Adrenal gland (tissue), 12 donors: ENCODE data around the gene PMCH. TPM values are rescaled to one million over a fixed set of nuclear protein-coding genes. Genes with fewer than 3 reads are reported as not detected.
"Not testable (repeated sequence)": the region's sequence is repeated elsewhere in the genome, so short reads cannot be mapped to it uniquely, and the experiment has no call there.

Experiments used
- DNase-seq, 7 donors: peaks; one replicate each; pipeline ENCODE4 v3.0.0-alpha.2; 2019 to 2020
- H3K27ac ChIP-seq, 5 donors: fragments of 200-600 bp; sonication (generic) in 4 of 5; 1 replicate in 3 of 5; 2 replicates in 2 of 5; pipeline versions ENCODE4 v1.5.1 to v1.8.0; 2016 to 2020; ENCODE audit warnings: mild to moderate bottlenecking in 1 of 5
- H3K27me3 ChIP-seq: fragments of 200-600 bp; 2 replicates; pipeline ENCODE4 v1.8.0; 2021
- H3K36me3 ChIP-seq, 2 donors: fragments of 200-600 bp; replicated peaks in 1 of 2; 1 replicate in 1 of 2; 2 replicates in 1 of 2; pipeline versions ENCODE4 v1.5.1 to v1.8.0; 2018 to 2022
- H3K4me1 ChIP-seq, 2 donors: fragments of 200-600 bp; replicated peaks in 1 of 2; 1 replicate in 1 of 2; 2 replicates in 1 of 2; pipeline versions ENCODE4 v1.5.1 to v1.8.0; 2018 to 2021
- H3K4me3 ChIP-seq, 4 donors: fragments of 200-600 bp; sonication (generic) in 3 of 4; one replicate each; pipeline ENCODE4 v1.5.1; 2016 to 2018
- H3K9me3 ChIP-seq, 3 donors: fragments of 200-600 bp; sonication (generic) in 1 of 3; replicated peaks in 1 of 3; 1 replicate in 2 of 3; 2 replicates in 1 of 3; pipeline versions ENCODE4 v1.5.1 to v1.8.0; 2016 to 2021
- POLR2A ChIP-seq, 2 donors: fragments of 450-650 bp; IDR thresholded peaks; one replicate each; pipeline ENCODE4 v1.6.1; 2017; ENCODE audit warnings: antibody characterized with exemption in 2 of 2, mild to moderate bottlenecking in 2 of 2, moderate library complexity in 1 of 2
- whole genome bisulfite sequencing, 4 donors: extraction: QIAGEN DNeasy Blood & Tissue Kit in 2 of 4; methylation state at CpG; one replicate each; pipeline versions ENCODE4 v1.1.5 to v1.1.7; 2013 to 2017; 5-methylcytosine and 5-hydroxymethylcytosine counted together
- intact Hi-C, 2 donors: fragments of 100-400 bp; cut with DNase I; formaldehyde crosslinking; loops; one replicate each; pipeline versions ENCODE4 v1.14.1 to v1.15.0; 2022 to 2023
- polyA plus RNA-seq, 3 donors: library from polyadenylated mRNA; stranded (reverse); fragments of 200-250 nt in 2 of 3; fragments of 350-450 nt in 1 of 3; fragmentation: Illumina TruSeq in 1 of 3; extraction: RNeasy Lipid Tissue Mini Kit (QIAGEN cat#74804) in 1 of 3; gene quantifications; one replicate each; pipeline ENCODE4 v1.2.3, GENCODE V29; 2013 to 2014
- total RNA-seq, 9 donors: library from RNA; depleted of rRNA in 4 of 9; stranded (reverse); fragments of >200 nt in 4 of 9; fragments of 120-200 nt in 1 of 9; fragmentation: NEBNext Ultra II Directional in 1 of 9; extraction: Animal tissue kit (Norgen Biotek cat#: 25700) in 1 of 9; gene quantifications; one replicate each; pipeline versions ENCODE4 v1.1.0 to v1.2.4, GENCODE V29; 2013 to 2023
- TF ChIP-seq, protein P1 (sequence below), 6 experiments: fragments of 450-650 bp in 4 of 6; fragments of 200-600 bp in 2 of 6; sonication (generic) in 1 of 6; IDR thresholded peaks; 1 replicate in 5 of 6; 2 replicates in 1 of 6; pipeline versions ENCODE4 v1.5.1 to v1.8.0; 2016 to 2021; ENCODE audit warnings: antibody characterized with exemption in 6 of 6, mild to moderate bottlenecking in 2 of 6, moderate library complexity in 1 of 6
- donor health status: healthy with polysubstance abuse.
- donor health status: Bipolar disorder and iron deficiency.
- donor health status: DM: yes; HTN: yes; CAD: no.
- donor health status: DM: no; HTN: no; CAD: no.
- donor health status: DM: no; HTN: no; CAD: no.
- donor health status: DM: yes; HTN: yes; CAD: no.

Gene PMCH
- total and polyA plus RNA-seq, 12 donors: not detected

DNA sequence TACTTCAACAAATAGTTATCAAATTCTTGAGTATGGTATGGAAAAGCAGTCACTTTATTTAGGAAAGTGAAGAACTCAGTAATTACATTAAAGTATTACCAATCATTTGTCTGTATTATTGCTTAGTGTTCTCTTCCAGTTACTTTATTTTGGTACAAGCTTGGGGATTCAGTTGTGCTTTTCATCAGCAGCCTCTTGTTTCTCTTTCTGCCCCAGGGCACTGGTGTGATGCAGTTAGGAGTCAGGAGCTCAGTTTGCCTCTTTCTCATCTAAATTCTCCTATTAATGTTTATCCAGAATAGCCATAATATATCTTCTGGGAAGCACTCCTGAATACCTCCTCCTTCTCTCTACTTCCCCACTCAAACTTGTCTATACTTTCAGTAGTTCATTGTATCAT is 25.7 kb downstream of the PMCH start:
- intact Hi-C loops: no loop called here
- no peak for TF ChIP-seq POLR2A (IDR thresholded peaks at IDR 0.05)
- TF ChIP-seq, protein P1, sequence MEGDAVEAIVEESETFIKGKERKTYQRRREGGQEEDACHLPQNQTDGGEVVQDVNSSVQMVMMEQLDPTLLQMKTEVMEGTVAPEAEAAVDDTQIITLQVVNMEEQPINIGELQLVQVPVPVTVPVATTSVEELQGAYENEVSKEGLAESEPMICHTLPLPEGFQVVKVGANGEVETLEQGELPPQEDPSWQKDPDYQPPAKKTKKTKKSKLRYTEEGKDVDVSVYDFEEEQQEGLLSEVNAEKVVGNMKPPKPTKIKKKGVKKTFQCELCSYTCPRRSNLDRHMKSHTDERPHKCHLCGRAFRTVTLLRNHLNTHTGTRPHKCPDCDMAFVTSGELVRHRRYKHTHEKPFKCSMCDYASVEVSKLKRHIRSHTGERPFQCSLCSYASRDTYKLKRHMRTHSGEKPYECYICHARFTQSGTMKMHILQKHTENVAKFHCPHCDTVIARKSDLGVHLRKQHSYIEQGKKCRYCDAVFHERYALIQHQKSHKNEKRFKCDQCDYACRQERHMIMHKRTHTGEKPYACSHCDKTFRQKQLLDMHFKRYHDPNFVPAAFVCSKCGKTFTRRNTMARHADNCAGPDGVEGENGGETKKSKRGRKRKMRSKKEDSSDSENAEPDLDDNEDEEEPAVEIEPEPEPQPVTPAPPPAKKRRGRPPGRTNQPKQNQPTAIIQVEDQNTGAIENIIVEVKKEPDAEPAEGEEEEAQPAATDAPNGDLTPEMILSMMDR (IDR thresholded peaks at IDR 0.05): no peak
- DNase-seq: no peak
- H3K27me3 ChIP-seq: no peaks in the 10 kb centered on the region
- no peaks in the 10 kb centered on the region for H3K4me1 ChIP-seq
- no peak overlapping the region for H3K4me3 ChIP-seq
- no peaks in the 10 kb centered on the region for H3K36me3 ChIP-seq
- no peak overlapping the region for H3K27ac ChIP-seq
- H3K9me3 ChIP-seq: no peaks in the 10 kb centered on the region

DNA sequence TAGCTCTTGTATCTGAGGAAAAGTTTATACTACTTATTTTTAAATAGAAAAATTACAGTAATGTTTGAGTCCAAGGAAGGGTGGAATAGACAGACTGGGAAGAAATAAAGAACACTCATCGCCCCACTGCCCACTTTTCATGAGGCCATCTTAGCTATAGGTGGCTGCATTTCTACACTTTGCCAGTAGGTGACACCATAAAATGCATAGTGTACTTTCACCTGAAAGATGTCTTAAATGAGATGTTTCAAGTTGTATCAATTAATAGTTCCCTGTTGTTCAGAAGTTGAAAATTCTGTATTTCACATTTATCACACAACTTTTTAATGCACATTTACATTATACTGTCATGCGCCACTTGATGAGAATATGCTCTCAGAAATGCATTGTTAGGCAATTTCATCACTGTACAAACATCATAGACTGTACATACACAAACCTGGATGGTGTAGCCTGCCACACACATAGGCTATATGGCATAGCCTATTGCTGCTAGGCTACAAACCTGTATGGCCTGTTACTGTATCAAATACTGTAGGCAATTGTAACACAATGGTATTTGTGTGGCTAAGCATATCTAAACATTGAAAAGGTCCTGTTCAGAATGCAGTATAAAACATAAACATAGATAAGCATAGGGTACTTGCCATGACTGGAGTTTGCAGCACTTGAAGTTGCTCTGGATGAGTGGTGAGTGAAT is 27.6 kb downstream of the PMCH start:
- TF ChIP-seq, protein P1 (IDR thresholded peaks at IDR 0.05): peak; percentile 28 to 65 (median 48)
- TF ChIP-seq POLR2A (IDR thresholded peaks at IDR 0.05): no peak
- Histone ChIP-seq H3K36me3 (no peaks in the 10 kb centered on the region), H3K27ac (no peak overlapping the region), H3K9me3 (no peaks in the 10 kb centered on the region), H3K27me3 (no peaks in the 10 kb centered on the region), H3K4me3 (no peak overlapping the region), H3K4me1 (no peaks in the 10 kb centered on the region)
- WGBS, 4 donors: 93 to 98% (median 95%) methylated on average over 2 of the region's 2 CpGs
- intact Hi-C loops: no loop called here
- DNase-seq: peak in 2 of 7 donors; percentile 7 to 8

DNA sequence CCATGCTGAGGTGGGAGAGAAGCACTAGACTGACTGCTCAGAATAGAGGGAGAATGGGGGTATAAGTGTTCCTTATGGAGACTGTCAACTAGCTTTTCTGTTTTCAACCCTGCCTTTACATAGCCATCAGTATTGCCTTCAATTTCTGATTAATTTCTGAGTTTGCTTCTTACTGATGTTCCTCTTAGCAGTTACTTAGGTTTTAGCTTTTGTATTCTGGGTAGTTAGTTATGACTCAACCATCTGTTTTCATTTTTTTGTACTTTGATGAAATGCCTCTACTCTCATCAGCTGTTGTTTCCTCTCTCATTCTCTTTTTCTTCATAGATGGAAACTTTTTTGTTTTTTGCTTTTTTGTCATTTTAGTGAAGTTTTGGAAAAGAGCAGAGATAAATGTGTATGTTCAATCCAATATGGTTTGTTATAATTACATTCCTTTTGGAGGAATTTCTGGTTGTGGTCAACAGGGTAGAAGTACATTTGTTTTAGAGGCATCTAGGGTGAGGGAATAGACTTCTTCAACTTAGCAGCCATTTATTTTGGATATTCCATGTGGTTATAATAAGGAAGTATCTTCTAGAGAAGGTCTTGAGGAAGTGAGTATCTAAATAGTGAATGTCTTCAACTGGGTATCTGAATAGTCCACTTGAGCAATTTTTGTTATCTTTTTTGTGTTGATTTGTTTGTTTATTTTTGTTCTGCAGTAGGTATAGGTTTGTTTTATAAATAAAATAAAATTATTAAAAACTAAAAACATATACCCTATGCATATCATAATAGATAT is 29.6 kb downstream of the PMCH start:
- DNase-seq: no peak
- Histone ChIP-seq H3K4me1 (no peaks in the 10 kb centered on the region), H3K4me3 (no peak overlapping the region), H3K27me3 (no peaks in the 10 kb centered on the region), H3K36me3 (no peaks in the 10 kb centered on the region), H3K9me3 (no peaks in the 10 kb centered on the region), H3K27ac (no peak overlapping the region)
- intact Hi-C loops: no loop called here
- TF ChIP-seq POLR2A (IDR thresholded peaks at IDR 0.05): no peak
- TF ChIP-seq, protein P1 (IDR thresholded peaks at IDR 0.05): no peak

DNA sequence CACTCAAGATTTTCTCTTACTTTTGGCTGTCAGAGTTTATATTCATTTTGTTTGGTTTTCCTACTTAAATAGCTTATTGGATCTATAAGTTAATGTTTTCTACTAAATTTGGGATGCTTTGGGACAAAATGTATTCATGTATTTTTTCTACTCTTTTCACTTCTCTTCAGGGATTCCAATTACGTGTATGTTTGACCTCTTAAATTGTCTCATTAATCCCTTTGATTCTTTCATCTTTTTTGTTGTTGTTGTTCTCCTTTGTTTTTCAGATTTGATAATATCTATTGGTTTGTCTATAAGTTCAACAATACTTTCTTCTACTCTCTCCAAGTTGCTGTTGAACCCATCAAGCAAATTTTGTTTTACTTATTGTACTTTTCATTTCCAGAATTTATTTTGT is 34.2 kb downstream of the PMCH start:
- H3K4me3 ChIP-seq: no peak overlapping the region
- no peaks in the 10 kb centered on the region for H3K36me3 ChIP-seq
- intact Hi-C loops: no loop called here
- DNase-seq: no peak
- H3K27ac ChIP-seq: no peak overlapping the region
- TF ChIP-seq, protein P1 (IDR thresholded peaks at IDR 0.05): no peak
- TF ChIP-seq POLR2A (IDR thresholded peaks at IDR 0.05): no peak
- H3K27me3 ChIP-seq: no peaks in the 10 kb centered on the region
- WGBS, 4 donors: 90 to 96% (median 91%) methylated on average over 1 of the region's 1 CpG
- no peaks in the 10 kb centered on the region for H3K4me1 ChIP-seq
- no peaks in the 10 kb centered on the region for H3K9me3 ChIP-seq

DNA sequence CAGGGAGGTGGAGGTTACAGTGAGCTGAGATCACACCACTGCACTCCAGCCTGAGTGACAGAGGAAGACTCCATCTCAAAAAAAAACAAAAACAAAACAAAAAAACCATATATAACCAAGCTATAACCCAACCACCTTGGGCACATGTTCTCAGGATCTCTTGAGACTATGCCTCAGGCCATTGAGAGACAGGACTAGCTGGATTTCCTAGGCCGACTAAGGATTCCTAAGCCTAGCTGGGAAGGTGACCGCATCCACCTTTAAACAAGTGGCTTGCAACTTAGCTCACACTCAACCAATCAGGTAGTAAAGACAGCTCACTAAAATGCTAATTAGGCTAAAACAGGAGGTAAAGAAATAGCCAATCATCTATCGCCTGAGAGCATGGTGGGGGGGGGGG is 42.4 kb downstream of the PMCH start:
- intact Hi-C loops, H3K4me1 ChIP-seq, H3K27me3 ChIP-seq, H3K36me3 ChIP-seq, DNase-seq, H3K4me3 ChIP-seq, H3K27ac ChIP-seq, H3K9me3 ChIP-seq: not testable (repeated sequence)
- 93 to 100% (median 99%) methylated on average over 3 of the region's 3 CpGs for WGBS, 4 donors

DNA sequence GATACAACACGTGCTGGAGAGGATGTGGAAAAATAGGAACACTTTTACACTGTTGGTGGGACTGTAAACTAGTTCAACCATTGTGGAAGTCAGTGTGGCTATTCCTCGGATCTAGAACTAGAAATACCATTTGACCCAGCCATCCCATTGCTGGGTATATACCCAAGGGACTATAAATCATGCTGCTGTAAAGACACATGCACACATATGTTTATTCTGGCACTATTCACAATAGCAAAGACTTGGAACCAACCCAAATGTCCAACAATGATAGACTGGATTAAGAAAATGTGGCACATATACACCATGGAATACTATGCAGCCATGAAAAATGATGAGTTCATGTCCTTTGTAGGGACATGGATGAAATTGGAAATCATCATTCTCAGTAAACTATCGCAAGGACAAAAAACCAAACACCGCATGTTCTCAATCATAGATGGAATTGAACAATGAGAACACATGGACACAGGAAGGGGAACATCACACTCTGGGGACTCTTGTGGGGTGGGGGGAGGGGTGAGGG is 50.5 kb downstream of the PMCH start:
- intact Hi-C loops, DNase-seq, H3K36me3 ChIP-seq: not testable (repeated sequence)

More for the DNA sequence above, 50.5 kb downstream of the PMCH start:
- 92 to 98% (median 95%) methylated on average over 3 to 4 of the region's 4 CpGs for WGBS, 4 donors
- not testable (repeated sequence) for H3K27ac ChIP-seq, H3K4me1 ChIP-seq, H3K9me3 ChIP-seq, H3K4me3 ChIP-seq, H3K27me3 ChIP-seq
